Fibroblast of the aortic adventitia (primary cell): ENCODE data around the gene IGF2BP2. TPM values are rescaled to one million over a fixed set of nuclear protein-coding genes. Genes with fewer than 3 reads are reported as not detected.

Experiments used
- DNase-seq: peaks from one replicate; pipeline ENCODE4 v3.0.0-alpha.2; 2010; ENCODE audit warnings: low read depth
- H3K4me3 ChIP-seq: 2 replicates; pipeline ENCODE4 v1.5.1; 2011; ENCODE audit warnings: low read depth, mild to moderate bottlenecking, control low read depth, low read length, moderate library complexity
- CTCF ChIP-seq: IDR thresholded peaks from 2 replicates; pipeline ENCODE4 v1.5.1; 2011; ENCODE audit warnings: mild to moderate bottlenecking, low read length, control low read depth, inconsistent platforms; ENCODE audit not compliant: insufficient read depth
- total RNA-seq: library from RNA; depleted of rRNA; stranded (reverse); fragments of >200 nt; gene quantifications from 2 replicates; pipeline ENCODE4 v1.2.3, GENCODE V29; 2012; ENCODE audit warnings: low replicate concordance

Gene IGF2BP2
- total RNA-seq, 1 donor: 40.1 TPM

- no peak for DNase-seq
- TF ChIP-seq CTCF: no peak
- no peak overlapping the region for H3K4me3 ChIP-seq
These were observed 97.0 kb downstream of the IGF2BP2 start for GRCh38 chr3:185727873-185728272.

GRCh38 chr3:185726254-185726967 is 98.4 kb downstream of the IGF2BP2 start:
- H3K4me3 ChIP-seq: no peak overlapping the region
- no peak for TF ChIP-seq CTCF
- DNase-seq: no peak

- TF ChIP-seq CTCF: no peak
- peak; percentile 45 for DNase-seq
- no peak overlapping the region for H3K4me3 ChIP-seq
These were observed 100.1 kb downstream of the IGF2BP2 start for GRCh38 chr3:185724761-185725160.

GRCh38 chr3:185724251-185724650 is 100.6 kb downstream of the IGF2BP2 start:
- no peak for DNase-seq
- H3K4me3 ChIP-seq: no peak overlapping the region
- no peak for TF ChIP-seq CTCF

GRCh38 chr3:185722881-185723280 is 102.0 kb downstream of the IGF2BP2 start:
- TF ChIP-seq CTCF: no peak
- DNase-seq: no peak

GRCh38 chr3:185721970-185722369 is 102.9 kb downstream of the IGF2BP2 start:
- TF ChIP-seq CTCF: no peak
- H3K4me3 ChIP-seq: no peak overlapping the region
- no peak for DNase-seq

More at GRCh38 chr3:185722881-185723280, 102.0 kb downstream of the IGF2BP2 start:
- H3K4me3 ChIP-seq: no peak overlapping the region

- TF ChIP-seq CTCF: no peak
- no peak for DNase-seq
- H3K4me3 ChIP-seq: no peak overlapping the region
These were observed 104.5 kb downstream of the IGF2BP2 start for GRCh38 chr3:185720326-185720725.
